HK-2 (cell line): ENCODE results near the gene AMOTL1.
"Not testable (repeated sequence)": the region's sequence is repeated elsewhere in the genome, so short reads cannot be mapped to it uniquely, and the experiment has no call there.

Experiments
- DNase-seq: peaks from one replicate; pipeline ENCODE4 v3.0.0-alpha.2; 2018; ENCODE audit not compliant: unreplicated experiment

The AMOTL1 gene

DNA sequence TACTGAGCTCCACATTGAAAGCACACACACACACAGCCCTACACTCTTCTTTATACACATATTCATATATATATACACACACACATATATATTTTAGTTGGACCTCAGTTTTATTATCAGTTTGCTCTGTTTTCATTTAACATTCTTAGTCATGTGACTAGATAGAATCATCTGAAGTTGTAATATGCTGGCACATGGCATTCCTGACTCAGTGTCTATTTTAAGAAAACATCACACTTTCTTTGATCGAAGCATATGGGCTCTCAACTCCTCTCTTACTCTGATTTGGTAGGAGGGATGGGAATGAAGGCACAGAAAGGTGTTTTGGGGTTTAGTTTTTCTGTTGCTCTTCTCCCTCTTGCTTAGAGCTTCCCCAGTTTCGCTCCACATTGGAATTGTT is 24.8 kb downstream of the AMOTL1 start:
- no peak for DNase-seq

DNA sequence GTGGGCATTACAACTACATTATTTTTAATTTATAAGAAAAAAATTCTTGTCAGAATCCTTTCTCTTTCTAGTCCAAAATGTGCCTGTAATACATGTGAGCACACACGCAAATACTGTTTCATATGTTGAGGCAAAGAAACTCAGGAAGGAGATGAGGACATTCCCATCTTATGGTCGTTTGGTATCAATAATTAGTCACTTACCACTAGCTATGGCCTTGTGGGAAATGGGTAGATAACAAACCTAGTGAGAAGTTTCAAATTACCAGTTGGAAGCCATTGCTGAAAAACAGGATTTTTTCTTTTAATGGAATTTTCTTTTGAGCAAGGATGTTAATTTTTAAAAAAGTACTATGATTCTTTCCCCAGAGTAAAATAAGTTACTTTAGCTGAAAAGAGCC is 25.7 kb downstream of the AMOTL1 start:
- no peak for DNase-seq

DNA sequence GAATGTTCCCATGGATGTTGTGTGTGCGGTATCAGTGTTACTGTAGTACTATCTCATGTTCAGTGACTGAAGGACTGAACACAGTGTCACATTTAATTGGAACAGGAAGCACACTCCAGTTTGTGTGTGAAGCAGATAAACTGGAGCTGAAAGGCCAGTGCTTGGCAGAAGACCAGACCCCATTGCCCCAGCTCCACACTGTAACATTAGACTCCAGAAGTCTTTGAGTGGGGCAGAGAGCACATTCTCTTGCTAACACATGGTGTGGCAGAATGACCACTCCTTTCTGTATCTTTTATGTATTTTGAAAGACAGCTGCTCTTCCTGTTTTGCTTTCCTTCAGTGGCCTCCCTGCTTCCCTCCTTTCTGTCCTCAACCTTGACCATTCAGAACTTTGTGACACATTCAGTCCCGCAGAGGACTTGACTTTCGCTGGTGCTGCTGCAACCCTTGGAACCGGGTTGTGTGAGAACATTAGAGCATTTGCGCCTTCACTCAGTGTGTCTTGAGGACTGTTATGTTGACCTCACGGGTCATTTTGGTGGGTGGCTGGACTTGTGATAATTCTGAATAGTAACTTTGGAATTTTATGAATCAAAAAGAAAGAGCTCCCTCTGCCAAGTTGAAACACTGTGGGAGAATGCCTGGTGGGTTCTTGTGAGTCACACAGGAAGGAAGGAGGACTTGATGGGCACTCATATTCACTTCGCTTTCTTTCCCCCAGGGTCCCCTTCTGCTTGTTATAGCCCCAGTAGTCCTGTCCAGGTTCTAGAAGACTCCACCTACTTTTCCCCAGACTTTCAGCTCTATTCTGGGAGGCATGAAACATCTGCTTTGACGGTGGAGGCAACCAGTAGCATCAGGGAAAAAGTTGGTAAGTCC is 26.4 kb downstream of the AMOTL1 start:
- peak; percentile 3 for DNase-seq

DNA sequence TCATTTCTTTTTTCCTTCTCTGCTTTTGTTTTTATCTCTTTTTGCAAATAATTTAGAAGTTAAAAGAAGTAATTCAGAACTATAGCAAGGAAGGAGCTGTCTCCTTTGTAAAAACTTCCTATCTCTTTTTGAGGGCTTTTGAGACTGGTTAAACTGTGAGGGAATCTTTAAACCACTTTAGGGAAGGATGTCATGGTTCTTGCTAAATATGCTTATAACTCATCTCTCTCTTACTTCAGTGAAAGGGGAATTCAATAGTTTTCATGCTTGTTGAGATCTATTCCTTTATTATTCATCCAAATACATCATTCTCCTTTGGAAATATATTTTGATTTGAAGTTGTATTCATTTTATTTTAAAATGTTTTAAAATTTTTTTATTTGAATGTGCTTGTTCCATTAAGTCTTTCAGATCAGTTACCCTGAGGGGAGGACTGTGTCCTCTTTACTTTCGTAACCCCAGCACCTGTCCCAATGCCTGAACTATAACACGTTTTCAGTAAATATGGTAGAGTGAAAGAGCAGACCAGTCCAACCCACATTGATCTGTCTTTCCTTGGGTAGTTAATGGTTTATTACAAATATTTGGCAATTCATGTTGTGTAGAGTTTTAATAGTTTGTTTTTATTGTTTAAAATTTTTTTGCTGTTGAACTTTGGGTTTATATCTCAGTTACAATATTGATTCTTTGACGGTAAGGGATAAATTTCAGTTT is 27.5 kb downstream of the AMOTL1 start:
- DNase-seq: no peak

DNA sequence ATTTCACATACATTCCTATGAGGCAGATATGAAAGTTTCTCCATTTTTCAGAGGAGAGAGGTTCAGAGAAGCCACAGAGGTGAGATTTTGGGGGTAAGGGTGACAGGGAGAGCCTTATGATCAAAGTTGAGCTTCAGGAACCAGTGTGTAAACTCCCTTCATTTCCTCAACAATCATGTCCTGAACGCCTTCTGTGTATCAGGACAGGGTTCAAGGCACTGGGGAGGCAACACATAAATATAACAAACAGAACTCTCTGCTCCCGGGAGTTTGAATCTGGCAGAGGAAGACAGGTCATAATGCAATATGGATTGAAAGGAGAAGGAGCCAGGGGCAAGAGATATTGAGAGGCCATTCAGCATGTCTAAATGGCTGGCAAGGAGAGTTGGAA is 28.0 kb downstream of the AMOTL1 start:
- DNase-seq: no peak

DNA sequence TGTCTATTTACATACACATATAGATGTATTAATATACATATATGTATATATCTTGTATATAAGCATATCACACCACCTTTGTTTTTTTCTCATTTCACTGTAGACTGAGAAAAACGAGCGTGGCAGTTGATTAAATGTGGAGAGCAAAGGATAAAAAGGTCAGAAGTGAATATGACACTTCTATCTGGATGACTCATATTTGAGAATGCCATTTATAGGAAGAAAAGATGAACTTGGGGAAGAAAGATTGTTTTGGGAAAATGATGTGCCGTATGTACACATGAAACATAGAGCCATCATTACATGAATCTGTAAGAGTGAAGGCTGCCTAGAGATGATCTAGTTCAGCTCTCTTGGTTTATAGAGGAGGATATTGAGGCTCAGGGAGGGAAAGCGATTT is 28.7 kb downstream of the AMOTL1 start:
- DNase-seq: no peak

DNA sequence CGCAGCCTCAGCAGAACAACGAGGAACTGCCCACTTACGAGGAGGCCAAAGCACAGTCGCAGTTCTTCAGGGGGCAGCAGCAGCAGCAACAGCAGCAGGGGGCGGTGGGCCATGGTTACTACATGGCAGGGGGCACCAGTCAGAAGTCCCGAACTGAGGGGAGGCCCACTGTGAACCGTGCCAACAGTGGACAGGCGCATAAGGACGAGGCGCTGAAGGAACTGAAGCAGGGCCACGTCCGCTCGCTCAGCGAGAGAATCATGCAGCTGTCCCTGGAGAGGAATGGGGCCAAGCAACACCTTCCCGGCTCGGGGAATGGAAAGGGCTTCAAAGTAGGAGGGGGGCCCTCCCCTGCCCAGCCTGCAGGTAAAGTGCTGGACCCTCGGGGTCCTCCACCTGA is 31.6 kb downstream of the AMOTL1 start:
- no peak for DNase-seq

DNA sequence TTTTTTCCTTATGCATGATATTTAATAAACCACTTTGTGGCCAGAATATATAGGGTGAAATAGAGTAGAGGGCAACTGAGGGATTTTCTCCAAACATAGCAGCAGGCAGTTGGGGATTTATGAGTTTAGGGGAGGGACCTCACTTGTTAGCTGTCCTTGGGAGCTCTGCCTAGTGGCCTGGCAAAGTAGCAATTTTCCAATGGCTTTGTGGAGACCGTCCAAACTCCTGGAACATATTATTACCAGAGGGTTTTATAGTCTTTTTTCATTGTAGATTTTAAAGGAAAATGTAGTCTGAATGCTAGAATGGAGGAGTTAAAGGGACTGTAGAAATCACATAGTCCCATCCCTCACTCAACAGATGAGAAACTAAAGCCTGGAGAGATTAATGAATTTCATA is 32.3 kb downstream of the AMOTL1 start:
- no peak for DNase-seq

DNA sequence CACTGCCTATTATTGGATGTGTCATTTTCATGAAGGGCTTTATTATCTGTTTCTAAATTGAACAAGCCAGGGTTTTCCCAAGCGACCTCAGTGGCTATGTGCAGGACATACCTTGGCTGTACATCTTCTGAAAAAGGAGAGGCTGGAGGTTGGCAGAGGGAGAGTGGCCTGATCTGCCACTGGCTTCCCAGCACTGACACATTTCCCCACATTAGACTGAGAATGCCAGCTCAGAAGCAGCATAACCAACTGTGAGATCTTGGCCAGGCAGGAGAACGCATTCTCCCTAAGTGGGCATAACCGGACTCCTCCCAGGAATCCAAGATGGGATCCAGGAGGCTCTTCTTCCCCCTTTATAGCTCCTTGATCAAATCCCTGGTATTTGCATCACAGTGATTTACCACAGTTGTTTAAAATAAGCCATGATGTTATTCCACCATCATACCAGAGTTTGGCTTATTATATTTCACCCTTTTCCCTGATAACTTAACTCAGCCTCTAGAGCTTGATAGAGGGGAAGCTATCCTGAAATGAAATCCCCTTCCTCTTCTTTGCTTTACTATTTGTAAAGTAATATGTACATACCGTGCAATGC is 33.8 kb downstream of the AMOTL1 start:
- no peak for DNase-seq

DNA sequence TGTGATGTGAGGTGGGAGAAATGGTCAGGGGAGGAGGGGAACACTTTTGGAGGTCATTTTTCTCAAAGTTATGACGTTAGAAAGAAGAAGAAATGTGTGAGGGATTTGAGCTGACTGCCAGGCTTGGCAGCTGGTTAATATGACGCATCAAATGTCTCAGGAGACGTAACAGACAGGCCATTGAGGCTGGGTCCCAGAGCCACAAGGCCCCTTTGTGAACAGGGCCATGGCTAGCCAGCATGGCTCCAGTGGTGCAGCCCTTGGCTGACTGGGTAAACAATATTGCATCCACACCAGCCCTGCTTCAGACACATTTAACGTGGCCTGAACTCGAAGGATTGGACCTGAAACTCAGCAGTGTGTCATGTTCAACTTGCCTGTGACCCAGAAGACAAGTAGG is 34.3 kb downstream of the AMOTL1 start:
- no peak for DNase-seq

DNA sequence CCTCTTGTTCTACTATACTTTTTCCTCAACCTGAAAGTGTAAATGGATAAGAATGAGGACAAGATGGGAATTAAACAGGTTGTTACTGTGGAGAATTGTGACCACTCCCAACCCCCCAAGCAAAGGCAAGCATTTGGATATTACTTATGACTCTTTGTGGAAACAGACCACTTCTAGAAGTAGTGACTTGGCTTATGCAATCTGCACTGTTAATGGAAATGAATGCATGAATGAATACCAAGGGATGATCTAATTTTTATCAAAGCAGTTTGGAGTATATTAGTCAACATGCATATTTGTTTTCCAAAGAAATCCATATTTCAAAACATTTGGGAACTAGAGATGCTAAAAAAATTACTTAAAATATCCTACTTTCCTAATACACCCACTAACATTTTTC is 35.3 kb downstream of the AMOTL1 start:
- no peak for DNase-seq

DNA sequence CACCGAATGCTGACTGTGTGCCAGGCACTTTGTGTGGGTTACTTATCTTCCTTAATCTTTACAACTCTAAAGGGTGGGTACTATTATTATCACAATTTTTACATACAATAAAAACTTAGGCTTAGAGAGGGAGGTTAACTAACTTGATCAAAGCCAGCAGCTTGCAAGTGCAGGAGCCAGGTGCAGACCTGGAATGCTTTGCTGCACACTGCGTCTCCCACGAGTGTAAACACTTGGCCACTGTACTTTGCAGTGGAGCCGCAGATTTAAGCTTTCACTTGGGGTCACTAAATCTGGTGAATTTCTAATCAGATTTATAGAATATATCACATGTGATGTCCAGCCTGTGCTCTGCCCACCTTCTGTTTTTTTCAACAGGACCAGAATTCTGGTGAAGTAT is 36.7 kb downstream of the AMOTL1 start:
- no peak for DNase-seq

DNA sequence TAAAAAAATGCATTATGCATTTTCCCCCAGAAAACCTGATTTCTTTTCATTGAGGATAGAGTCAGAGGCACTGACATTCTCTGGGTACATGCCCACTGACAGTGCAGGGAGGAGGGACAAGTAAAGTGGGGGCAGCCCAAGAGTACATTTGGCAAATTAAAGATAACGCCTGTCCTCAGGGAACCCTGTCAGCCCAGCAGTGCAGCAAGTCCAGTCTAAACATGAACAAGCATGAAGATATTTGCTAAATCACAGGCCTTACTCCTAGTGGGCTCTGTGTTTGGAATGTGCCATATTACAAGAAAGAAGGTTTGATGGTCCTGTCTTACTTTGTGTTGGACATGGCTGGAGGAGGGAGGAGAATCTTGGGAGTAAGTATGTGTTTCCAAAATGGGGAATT is 37.9 kb downstream of the AMOTL1 start:
- no peak for DNase-seq

DNA sequence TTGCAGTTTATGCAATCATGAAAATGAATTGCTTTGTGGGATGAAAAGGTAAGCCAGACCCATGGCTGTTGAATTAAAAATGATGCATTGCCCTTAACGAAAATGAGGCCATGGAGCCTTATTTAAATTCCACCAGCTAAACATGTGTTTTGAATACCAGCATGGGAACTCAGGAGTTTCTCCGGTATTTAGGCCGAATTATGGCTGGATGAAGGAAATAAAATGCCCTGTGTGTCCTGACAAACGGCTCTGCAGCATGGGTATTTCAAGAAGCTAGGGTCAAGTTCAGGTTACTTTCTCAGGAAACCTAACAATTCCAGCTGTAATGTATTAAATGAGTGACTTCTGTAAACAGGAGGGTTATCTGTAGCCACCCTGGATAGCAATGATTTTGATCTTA is 38.3 kb downstream of the AMOTL1 start:
- DNase-seq: no peak

DNA sequence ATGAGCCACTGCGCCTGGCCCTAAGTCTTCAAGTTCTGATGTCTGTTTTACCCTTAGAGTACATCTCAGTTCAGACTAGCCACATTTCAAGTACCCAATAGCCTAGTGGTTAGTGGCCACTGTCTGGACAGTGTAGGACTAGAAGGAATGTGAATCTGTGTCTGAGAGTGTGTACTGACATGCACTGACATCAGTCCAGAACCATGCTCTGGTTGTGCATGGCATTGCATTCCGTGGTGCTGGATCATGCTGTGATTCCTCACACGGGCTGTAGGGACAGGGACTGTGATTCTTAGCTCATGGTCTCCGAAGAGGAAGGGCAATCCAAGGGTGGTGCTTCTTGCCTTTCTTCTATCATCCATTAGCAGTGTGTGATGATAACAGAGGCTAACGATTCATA is 41.1 kb downstream of the AMOTL1 start:
- no peak for DNase-seq

DNA sequence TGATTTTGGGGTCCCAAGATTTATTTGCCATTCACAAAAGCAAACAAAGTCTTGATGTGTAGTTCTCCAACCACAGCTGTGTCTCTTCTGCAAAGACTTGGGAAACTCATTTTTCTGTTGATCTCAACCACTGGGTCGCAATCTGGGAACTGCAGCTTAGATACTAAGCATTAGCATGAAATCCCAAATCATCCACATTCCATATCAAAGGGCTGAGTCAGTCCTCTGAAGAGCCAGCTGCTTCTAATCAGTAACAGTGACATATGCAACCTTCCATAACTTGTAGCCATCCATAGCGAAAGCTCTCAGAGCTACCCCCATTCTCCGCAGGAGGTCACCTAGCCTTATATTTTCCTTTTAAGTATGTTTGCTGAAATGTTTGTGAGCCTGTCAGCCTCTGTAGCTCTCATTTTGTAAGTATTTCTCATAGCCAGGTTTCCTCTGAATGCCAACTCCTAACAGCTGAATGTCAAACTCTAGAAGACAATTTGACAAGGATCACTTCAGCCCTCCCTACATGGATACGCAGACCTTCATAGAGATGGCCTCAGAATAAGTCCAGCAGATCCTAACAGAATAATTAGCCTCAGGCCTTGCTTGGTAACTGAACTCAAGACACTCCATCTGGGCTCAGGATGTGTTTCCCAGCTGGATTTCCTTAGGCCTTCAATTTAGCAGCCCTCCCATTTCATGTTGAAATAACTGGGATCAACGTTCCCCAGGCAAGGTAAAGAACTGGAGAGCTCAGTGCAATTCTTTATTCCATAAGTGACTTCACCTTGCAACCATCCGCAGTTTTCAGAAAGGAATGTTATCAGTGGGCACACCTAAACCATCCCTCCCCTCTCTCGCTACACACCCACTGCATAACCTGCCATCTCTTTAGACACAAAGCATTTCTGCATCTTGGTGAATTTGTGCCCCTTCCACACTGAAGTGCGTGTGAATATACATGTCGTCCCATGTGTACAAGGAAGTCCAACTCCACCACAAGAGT is 44.9 kb downstream of the AMOTL1 start:
- DNase-seq: not testable (repeated sequence)

DNA sequence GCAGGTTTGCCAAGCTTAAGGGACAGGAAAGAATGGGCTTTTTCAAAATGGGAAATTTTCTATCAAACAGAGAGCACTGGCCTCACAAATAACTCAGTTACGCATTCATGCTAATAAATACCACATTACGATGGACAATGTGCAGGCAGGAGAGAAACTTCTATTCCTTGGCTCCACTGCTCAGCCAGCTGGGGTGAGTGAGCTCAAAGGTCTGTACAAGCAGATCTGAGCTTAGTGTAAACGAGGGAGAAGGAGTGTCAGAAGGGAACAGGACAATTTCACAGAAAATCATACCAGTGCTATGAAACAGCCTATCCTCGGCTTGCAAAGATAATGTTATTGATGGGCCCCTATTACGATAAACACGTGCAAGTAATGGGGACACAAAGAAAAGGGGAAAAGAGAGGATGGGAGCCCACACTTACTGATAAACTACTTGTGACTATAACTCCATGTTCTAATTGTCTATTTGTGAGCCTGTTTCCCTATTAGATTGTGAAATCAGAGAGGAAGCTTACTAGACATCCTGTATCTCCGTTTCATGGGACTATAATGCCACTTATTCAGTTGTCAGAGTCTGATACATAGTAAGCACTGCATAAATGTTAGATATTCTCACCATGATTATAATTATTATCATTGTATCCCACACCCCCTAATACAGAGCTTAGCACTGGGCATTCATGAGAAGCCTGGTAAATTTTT is 46.3 kb downstream of the AMOTL1 start:
- no peak for DNase-seq

DNA sequence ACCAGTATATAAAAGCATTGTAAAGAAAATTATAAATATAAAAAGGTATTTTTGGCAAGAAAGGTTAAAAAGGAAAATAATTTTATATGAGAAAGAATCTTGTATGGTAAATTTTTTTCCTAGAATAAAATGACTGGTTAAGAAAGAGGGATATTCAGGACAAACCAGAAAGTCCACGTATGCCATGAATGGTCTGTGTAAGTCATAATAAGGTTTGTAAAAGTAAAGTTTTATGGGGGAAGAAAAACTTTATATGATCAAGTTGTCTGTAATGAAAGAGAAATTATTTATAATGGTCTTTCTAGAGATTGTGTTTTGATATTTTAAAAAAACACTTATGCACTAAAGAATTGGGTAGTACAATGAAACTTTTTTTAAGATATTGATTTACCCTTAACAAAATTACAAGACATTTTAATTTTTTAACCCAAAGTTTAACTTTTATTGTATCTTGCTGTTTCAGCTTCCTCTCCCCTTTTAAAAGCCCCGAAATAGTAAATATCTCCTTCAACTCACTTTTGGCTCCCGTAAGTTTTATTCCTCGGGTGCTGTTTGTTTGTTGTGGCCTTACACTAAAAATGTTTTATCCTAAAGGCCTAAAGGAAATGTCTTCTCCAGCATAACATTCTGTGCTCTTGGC is 47.7 kb downstream of the AMOTL1 start:
- no peak for DNase-seq

DNA sequence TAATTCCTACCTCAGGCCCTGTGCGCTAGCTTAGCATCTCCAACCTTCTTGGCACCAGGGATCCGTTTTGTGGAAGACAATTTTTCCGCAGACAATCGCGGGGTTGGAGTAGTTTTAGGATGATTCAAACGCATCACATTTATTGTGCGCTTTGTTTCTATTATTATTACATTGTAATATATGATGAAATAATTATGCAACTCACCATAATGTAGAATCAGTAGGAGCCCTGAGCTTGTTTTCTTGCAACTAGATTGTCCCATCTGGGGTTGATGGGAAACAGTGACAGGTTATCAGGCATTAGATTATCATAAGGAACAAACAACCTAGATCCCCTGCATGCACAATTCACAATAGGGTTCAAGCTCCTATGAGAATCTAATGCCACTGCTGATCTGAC is 52.3 kb downstream of the AMOTL1 start:
- no peak for DNase-seq

DNA sequence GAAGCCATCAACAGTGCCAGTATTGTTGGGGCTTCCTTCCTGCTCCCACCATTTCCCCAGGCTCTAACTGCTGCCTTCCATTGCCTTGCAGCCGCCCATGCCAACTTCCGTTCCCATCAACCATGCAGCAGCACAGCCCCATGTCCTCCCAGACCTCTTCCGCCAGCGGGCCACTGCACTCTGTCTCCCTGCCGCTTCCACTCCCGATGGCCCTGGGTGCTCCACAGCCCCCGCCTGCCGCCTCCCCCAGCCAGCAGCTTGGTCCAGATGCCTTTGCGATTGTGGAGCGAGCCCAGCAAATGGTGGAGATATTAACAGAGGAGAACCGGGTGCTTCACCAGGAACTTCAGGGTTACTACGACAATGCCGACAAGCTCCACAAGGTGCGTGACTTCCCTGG is 53.3 kb downstream of the AMOTL1 start:
- DNase-seq: no peak

DNA sequence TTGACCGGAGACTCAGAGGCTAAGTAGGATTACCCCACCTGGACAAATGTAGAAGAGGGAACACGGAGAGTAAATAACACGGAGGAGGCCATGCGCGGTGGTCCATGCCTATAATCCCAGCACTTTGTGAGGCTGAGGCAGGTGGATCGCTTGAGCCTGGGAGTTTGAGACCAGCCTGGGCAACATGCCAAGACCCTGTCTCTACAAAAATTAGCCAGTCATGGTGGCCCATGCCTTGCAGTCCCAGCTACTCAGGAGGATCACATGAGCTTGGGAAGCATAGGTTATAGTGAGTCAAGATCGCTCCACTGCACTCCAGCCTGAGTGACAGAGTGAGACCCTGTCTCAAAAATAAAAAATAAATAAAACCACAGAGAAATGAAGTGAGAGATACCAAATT is 53.9 kb downstream of the AMOTL1 start:
- no peak for DNase-seq
